Measurements from ENCODE around the gene PIEZO2. TPM values are rescaled to one million over a fixed set of nuclear protein-coding genes. Genes with fewer than 3 reads are reported as not detected.
A peak's percentile ranks its signal among the peaks of the same experiment; 100 is the strongest.
"Not testable (repeated sequence)": the region's sequence is repeated elsewhere in the genome, so short reads cannot be mapped to it uniquely, and the experiment has no call there.

PIEZO2 gene
- total RNA-seq (2014; rRNA removed; shearing (Covaris generic); ENCODE audit: low replicate concordance), result 11.1 and 42.7 TPM in 2 replicates

DNA sequence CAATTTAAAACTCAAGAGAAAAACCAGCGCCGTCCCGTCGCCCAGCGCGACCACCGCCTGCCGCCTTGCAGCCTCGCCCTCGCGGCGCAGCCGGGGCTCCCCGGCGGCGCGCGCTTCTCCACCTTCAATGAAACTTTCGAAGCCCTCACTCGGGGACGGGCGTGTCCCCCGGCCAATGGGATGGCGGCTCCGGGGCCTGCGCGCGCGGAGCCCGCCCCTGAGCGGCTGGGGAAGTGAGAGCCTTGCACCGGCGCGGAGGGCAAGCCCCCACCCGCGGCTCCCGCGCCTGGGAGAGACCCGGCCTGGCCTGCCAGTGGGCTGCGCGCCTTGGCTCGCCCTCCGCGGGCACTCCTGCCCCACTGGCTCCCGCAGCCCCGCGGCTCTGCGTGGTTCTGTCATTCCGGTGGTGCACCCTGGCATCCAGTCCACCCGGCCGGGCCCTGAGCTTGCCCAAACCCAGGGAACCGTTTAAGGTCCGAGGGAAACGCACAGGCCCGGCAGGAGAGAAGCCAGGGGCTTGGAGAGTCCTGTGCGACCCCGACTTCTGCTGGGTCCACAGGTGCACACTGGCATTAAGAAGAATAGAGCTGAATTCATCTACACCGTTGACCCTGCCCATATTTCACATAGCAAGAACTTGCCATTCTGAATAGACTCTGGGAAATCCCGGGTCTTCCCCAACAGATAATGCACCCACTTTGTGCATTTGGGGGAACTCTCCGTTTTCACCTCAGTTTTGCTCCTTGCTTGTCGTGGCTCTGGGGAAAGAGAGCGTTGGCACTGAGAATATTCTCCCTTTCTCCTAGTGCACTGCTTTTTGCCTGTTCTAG, at the start of gene PIEZO2:
Gene PIEZO2 (minus strand): TSS at position 129 of the 830 bp plus-strand sequence. CDS start 981 bp downstream, outside the sequence.
- peak within 1 kb of the TSS; percentile 76 for H3K4me3 ChIP-seq
- no peaks in the 10 kb centered on the region for H3K9me3 ChIP-seq
- DNase-seq, result peak; percentile 88
- H3K27me3 ChIP-seq, result no peaks in the 10 kb centered on the region
- peaks cover 31% of the 10 kb centered on the region for H3K36me3 ChIP-seq

GRCh38 chr18:11183637-11184036, 34.3 kb upstream of the PIEZO2 start:
- Histone ChIP-seq H3K9me3 (no peaks in the 10 kb centered on the region), H3K27me3 (no peaks in the 10 kb centered on the region), H3K4me3 (no peak overlapping the region), H3K36me3 (no peaks in the 10 kb centered on the region)
- no peak for DNase-seq

GRCh38 chr18:11181629-11182028, 32.3 kb upstream of the PIEZO2 start:
- H3K4me3 ChIP-seq, H3K36me3 ChIP-seq, H3K27me3 ChIP-seq, DNase-seq, H3K9me3 ChIP-seq: not testable (repeated sequence)

DNA sequence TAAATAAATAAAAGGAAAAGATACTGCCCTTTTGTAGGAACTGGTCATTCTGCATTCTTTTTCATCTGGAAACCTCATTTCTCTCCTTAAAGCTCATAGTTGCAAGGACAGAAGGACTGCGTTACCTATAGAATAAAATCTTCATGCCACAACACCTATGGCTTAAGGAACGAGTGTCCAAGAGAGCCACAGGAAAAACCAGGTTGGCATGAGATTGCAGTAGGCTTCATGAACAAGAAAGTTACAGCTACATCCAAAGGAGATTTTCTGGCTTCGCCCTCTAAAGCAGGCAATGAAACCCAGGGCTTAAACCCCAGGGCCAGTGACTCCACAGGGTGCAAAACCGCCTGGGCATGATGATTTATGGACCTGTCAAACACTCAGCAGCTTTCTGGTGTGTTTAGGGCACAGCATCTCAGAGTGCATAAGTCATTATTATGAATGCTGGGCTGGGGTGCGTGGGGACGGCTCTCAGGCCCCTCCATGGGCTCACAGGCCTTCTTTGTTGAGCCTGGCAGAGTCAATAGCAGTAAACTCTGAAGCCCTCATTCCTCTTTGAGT, 30.7 kb upstream of the PIEZO2 start:
- Histone ChIP-seq H3K9me3 (no peaks in the 10 kb centered on the region), H3K4me3 (no peak overlapping the region), H3K27me3 (no peaks in the 10 kb centered on the region), H3K36me3 (no peaks in the 10 kb centered on the region)
- DNase-seq, result no peak

DNA sequence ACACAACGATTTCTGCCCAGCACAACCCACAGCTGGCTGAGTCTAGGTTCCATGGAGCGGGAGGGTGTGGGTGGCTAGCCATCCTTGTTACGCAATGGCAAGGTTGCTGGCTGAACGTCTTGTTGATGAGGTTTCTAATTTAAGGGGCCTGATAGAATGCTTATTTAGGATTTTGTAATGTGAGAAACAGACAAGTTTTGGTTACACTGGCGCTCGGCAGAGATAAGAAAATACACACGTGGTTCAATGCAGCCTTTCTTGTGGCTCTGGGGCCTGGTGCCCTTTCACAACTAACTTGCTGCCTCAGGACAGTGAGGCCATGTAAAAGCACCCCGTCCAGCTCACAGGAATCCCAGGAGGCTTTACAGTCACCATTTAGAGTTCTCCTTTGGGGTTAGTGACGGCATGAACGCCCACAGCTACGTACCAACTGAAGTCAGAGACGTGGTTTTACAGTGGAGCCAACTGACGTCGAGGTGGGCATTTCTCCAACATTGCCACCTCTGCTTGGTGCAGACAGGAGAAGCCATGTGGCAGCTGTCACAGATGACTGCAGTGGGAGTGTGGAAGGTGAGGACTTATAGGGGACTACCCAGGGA, 29.7 kb upstream of the PIEZO2 start:
- no peaks in the 10 kb centered on the region for H3K9me3 ChIP-seq

GRCh38 chr18:11177382-11177781, 28.0 kb upstream of the PIEZO2 start:
- DNase-seq, result no peak
- H3K27me3 ChIP-seq, result no peaks in the 10 kb centered on the region
- no peaks in the 10 kb centered on the region for H3K36me3 ChIP-seq
- H3K4me3 ChIP-seq, result no peak overlapping the region
- no peaks in the 10 kb centered on the region; the same call in 1 of the 2 replicates for H3K9me3 ChIP-seq

More for the DNA sequence above, 29.7 kb upstream of the PIEZO2 start:
- H3K36me3 ChIP-seq, result no peaks in the 10 kb centered on the region
- no peaks in the 10 kb centered on the region for H3K27me3 ChIP-seq
- DNase-seq, result no peak
- H3K4me3 ChIP-seq, result no peak overlapping the region

GRCh38 chr18:11176481-11176881, 27.1 kb upstream of the PIEZO2 start:
- H3K4me3 ChIP-seq, result no peak overlapping the region
- no peaks in the 10 kb centered on the region for H3K36me3 ChIP-seq
- no peaks in the 10 kb centered on the region for H3K27me3 ChIP-seq
- peak; percentile 79 for DNase-seq
- H3K9me3 ChIP-seq, result no peaks in the 10 kb centered on the region; the same call in none of the 2 replicates

DNA sequence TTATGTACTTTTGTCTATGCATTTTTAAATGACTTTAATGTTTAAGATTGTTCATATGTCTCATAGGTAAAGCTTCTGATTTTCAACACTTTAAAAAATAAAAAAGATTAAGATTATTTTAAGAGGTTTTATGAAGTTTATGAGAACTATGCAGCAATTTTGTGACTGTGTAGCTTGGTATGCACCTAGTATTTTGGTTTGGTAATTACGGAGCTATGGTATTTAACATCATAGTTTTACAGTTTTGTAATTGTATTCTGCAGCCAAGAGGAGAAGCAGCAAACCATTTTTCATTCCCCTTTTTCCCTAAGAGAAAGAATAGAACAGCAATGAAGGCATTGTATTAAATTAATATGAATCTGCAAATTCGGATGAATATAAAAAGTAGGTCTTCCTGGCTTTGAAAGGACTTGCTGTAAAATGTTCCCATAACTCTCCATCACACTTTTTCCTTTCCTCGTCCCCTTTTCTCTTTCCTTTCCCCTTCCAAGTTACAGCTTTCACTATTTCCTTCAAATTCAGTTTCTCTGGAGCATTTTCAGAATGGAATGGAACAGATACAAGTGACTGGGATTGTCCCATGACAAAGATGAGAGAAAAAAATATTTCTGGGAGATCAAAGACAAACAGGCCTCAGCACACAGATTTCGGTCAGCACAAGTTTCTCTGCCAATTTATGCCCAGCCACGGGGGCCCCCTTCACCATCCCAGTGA, 26.1 kb upstream of the PIEZO2 start:
- Histone ChIP-seq H3K27me3 (no peaks in the 10 kb centered on the region), H3K4me3 (no peak overlapping the region), H3K9me3 (no peaks in the 10 kb centered on the region; the same call in none of the 2 replicates), H3K36me3 (no peaks in the 10 kb centered on the region)
- no peak for DNase-seq

DNA sequence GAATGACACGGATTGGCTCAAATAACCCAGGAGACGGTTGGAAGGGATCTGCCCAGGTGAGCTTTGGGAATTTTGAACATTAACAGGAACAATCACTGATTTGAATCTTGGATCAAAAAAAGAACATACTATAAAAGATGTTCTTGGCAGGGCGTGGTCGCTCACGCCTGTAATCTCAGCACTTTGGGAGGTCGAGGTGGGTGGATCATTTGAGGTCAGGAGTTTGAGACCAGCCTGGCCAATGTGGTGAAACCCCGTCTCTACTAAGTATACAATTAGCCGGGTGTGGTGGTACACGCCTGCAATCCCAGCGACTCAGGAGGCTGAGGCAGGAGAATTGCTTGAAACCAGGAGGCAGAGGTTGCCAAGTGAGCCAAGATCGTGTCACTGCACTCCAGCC, 24.8 kb upstream of the PIEZO2 start:
- not testable (repeated sequence) for H3K4me3 ChIP-seq, H3K36me3 ChIP-seq, H3K27me3 ChIP-seq, H3K9me3 ChIP-seq
- DNase-seq, result peak; percentile 47

GRCh38 chr18:11167778-11168177, 18.4 kb upstream of the PIEZO2 start:
- Histone ChIP-seq H3K9me3 (peaks cover 5% of the 10 kb centered on the region), H3K27me3 (no peaks in the 10 kb centered on the region), H3K4me3 (no peak overlapping the region), H3K36me3 (no peaks in the 10 kb centered on the region)
- no peak for DNase-seq

- Histone ChIP-seq H3K4me3 (no peak overlapping the region), H3K36me3 (no peaks in the 10 kb centered on the region), H3K27me3 (no peaks in the 10 kb centered on the region), H3K9me3 (peaks cover 5% of the 10 kb centered on the region; the same call in 1 of the 2 replicates)
- no peak for DNase-seq
Observed at GRCh38 chr18:11165952-11166351, 16.6 kb upstream of the PIEZO2 start.

- H3K9me3 ChIP-seq, result peaks cover 5% of the 10 kb centered on the region; the same call in 1 of the 2 replicates
- H3K4me3 ChIP-seq, result no peak overlapping the region
- no peak for DNase-seq
- no peaks in the 10 kb centered on the region for H3K36me3 ChIP-seq
- H3K27me3 ChIP-seq, result no peaks in the 10 kb centered on the region
Observed at GRCh38 chr18:11165138-11165537, 15.8 kb upstream of the PIEZO2 start.

DNA sequence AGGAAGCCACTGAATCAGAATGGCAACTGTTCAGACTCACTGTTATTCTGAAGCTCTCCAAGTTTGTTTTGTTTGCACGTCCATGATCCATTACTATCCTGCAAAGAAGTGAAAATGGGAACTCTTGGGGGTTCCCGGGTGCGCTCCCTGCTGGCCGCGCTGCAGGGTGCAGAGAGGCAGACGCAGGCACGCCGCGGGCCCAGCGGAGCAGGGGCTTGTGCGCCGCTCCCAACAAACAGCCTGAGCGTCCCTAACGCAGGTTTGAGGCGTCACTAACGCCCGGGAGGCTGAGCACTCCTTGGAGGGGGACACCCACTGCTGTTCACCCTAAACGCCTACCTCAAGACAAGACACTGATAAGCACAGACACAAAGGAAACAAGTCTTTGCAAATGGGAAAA, 14.3 kb upstream of the PIEZO2 start:
- no peaks in the 10 kb centered on the region for H3K36me3 ChIP-seq
- H3K4me3 ChIP-seq, result no peak overlapping the region
- no peaks in the 10 kb centered on the region for H3K27me3 ChIP-seq
- H3K9me3 ChIP-seq, result peaks cover under 1% of the 10 kb centered on the region; the same call in 1 of the 2 replicates
- DNase-seq, result no peak

DNA sequence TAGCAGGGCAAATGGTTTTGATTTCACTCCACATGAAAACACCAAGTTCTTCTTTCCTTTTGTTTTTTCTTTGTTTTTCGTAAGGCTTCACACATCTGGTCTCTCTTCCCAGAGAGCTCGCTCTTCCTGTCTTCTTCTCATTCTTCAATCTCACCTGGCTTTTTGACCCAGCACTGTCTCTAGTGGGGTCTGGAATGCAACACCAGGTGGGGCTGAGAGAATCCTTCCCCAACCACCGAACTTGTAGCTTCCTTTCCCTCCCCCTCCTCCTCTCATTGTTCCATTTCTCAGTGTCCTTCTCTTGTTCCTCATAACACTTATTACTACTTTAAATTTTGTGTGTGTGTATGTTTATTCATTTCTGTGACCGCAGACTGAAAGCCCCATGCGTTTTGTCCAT, 13.5 kb upstream of the PIEZO2 start:
- no peak overlapping the region for H3K4me3 ChIP-seq

DNA sequence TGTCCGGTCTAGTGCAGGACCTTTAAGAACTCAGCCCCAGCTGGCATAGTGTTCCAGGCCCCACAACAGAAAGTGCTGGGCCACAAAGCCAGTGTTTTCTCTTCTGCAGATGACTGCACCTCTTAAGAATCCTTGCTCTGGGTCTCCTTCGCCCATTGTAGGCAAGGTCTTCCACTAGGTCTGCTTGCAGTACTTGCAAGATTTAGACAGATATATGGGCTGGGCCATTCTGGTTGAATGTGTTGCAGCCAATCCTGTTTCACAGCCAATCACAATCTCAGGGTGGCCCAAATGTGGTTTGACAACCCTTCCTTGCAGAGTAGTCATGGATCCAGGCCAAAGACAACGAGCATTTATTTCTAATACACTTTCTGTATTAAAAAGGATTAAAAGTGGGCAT, 13.1 kb upstream of the PIEZO2 start:
- Histone ChIP-seq H3K9me3 (no peaks in the 10 kb centered on the region), H3K27me3 (no peaks in the 10 kb centered on the region), H3K4me3 (no peak overlapping the region), H3K36me3 (no peaks in the 10 kb centered on the region)
- no peak for DNase-seq

More for the DNA sequence above, 13.5 kb upstream of the PIEZO2 start:
- no peak for DNase-seq
- Histone ChIP-seq H3K36me3 (no peaks in the 10 kb centered on the region), H3K27me3 (no peaks in the 10 kb centered on the region), H3K9me3 (no peaks in the 10 kb centered on the region)

DNA sequence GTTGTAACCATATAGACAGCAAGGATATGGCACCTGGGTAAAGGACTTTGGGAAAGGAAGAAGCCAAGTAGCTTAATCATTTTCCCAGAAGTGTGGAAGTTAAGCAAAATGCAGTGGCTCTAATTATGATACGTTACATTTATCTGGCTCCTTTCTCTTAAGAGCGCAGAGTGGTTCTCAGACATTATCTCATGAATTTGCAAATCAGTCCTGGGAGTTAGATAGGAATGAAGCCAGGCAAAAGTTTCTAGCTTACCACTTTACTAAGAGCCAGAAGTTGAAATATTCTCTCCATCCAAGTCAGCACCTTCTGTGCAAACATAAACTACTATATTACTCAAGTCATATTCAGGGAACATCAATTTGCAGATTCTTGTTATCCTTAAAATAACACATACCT, 10.9 kb upstream of the PIEZO2 start:
- Histone ChIP-seq H3K36me3 (no peaks in the 10 kb centered on the region), H3K27me3 (no peaks in the 10 kb centered on the region), H3K9me3 (no peaks in the 10 kb centered on the region), H3K4me3 (no peak overlapping the region)
- no peak for DNase-seq

- no peak for DNase-seq
- Histone ChIP-seq H3K36me3 (no peaks in the 10 kb centered on the region), H3K9me3 (no peaks in the 10 kb centered on the region)
Observed at GRCh38 chr18:11159844-11160243, 10.5 kb upstream of the PIEZO2 start.

More at GRCh38 chr18:11159844-11160243, 10.5 kb upstream of the PIEZO2 start:
- no peaks in the 10 kb centered on the region for H3K27me3 ChIP-seq
- H3K4me3 ChIP-seq, result no peak overlapping the region

Data from MG63 (cell line).